Neuronal stem cell (in vitro differentiated cells): ENCODE data around the gene PTGES2.

Source experiments
- DNase-seq: peaks from one replicate; pipeline ENCODE4 v3.0.0-alpha.2; 2013; ENCODE audit warnings: low spot score
- H2AFZ ChIP-seq: one replicate; pipeline ENCODE4 v1.6.1; 2013; ENCODE audit warnings: mild to moderate bottlenecking, low read length, inconsistent platforms
- H2AK5ac ChIP-seq: 2 replicates; pipeline ENCODE4 v1.6.1; 2013; ENCODE audit warnings: low read depth, mild to moderate bottlenecking, inconsistent platforms, low read length, moderate library complexity, mixed read lengths
- H2BK120ac ChIP-seq: 2 replicates; pipeline ENCODE4 v1.6.1; 2013; ENCODE audit warnings: low read depth, mild to moderate bottlenecking, inconsistent platforms, low read length, moderate library complexity, mixed read lengths
- H2BK12ac ChIP-seq: one replicate; pipeline ENCODE4 v1.6.1; 2013; ENCODE audit warnings: low read length, inconsistent platforms
- H2BK15ac ChIP-seq: 2 replicates; pipeline ENCODE4 v1.6.1; 2013; ENCODE audit warnings: mild to moderate bottlenecking, low read length, inconsistent platforms, mixed read lengths
- H2BK5ac ChIP-seq: one replicate; pipeline ENCODE4 v1.6.1; 2013; ENCODE audit warnings: inconsistent platforms, mild to moderate bottlenecking, low read length, moderate library complexity
- H3K14ac ChIP-seq: one replicate; pipeline ENCODE4 v1.6.1; 2013; ENCODE audit warnings: low read length, inconsistent platforms
- H3K18ac ChIP-seq: 2 replicates; pipeline ENCODE4 v1.6.1; 2013; ENCODE audit warnings: low read length, inconsistent platforms
- H3K23ac ChIP-seq: 2 replicates; pipeline ENCODE4 v1.6.1; 2013; ENCODE audit warnings: low read depth, mild to moderate bottlenecking, mixed read lengths, low read length, inconsistent platforms; ENCODE audit not compliant: poor library complexity
- H3K27ac ChIP-seq: replicated peaks from 3 replicates; pipeline ENCODE4 v1.5.1; 2013; ENCODE audit warnings: low read length, inconsistent platforms
- H3K27me3 ChIP-seq, 3 experiments: 2 replicates each; pipeline ENCODE4 v1.6.1; 2013; ENCODE audit warnings: low read length in 3 of 3, mild to moderate bottlenecking in 2 of 3, inconsistent platforms in 1 of 3, low read depth in 1 of 3, mixed read lengths in 1 of 3, moderate library complexity in 1 of 3; ENCODE audit not compliant: control insufficient read depth in 3 of 3, insufficient read depth in 3 of 3
- H3K36me3 ChIP-seq, 2 donors: replicated peaks in 1 of 2; 2 replicates each; pipeline ENCODE4 v1.6.1; 2013; ENCODE audit warnings: low read length in 2 of 2; ENCODE audit not compliant: control insufficient read depth in 2 of 2, insufficient read depth in 2 of 2
- H3K4ac ChIP-seq: 2 replicates; pipeline ENCODE4 v1.6.1; 2013; ENCODE audit warnings: inconsistent platforms, mild to moderate bottlenecking, low read length, moderate library complexity
- H3K4me1 ChIP-seq, 2 donors: 1 replicate in 1 of 2; 2 replicates in 1 of 2; pipeline ENCODE4 v1.6.1; 2013; ENCODE audit warnings: low read length in 2 of 2, low read depth in 1 of 2; ENCODE audit not compliant: control insufficient read depth in 2 of 2, insufficient read depth in 1 of 2
- H3K4me2 ChIP-seq: one replicate; pipeline ENCODE4 v1.6.1; 2013; ENCODE audit warnings: mild to moderate bottlenecking, low read length, inconsistent platforms; ENCODE audit not compliant: insufficient read depth, poor library complexity, severe bottlenecking
- H3K4me3 ChIP-seq, 2 donors: 2 replicates each; pipeline ENCODE4 v1.5.1; 2013; ENCODE audit warnings: low read length in 2 of 2, mild to moderate bottlenecking in 2 of 2, inconsistent platforms in 1 of 2, moderate library complexity in 1 of 2
- H3K79me1 ChIP-seq: one replicate; pipeline ENCODE4 v1.6.1; 2013; ENCODE audit warnings: low read depth, mild to moderate bottlenecking, inconsistent platforms, low read length, moderate library complexity
- H3K9ac ChIP-seq: one replicate; pipeline ENCODE4 v1.6.1; 2013; ENCODE audit warnings: mild to moderate bottlenecking, low read depth, low read length, inconsistent platforms; ENCODE audit not compliant: poor library complexity
- H3K9me3 ChIP-seq, 2 donors: replicated peaks in 1 of 2; 2 replicates each; pipeline versions ENCODE3 to v1.6.1; 2013; ENCODE audit warnings: low read length in 2 of 2, mild to moderate bottlenecking in 2 of 2, inconsistent platforms in 1 of 2, low read depth in 1 of 2, mixed read lengths in 1 of 2, moderate library complexity in 1 of 2; ENCODE audit not compliant: control insufficient read depth in 2 of 2, insufficient read depth in 1 of 2
- H4K8ac ChIP-seq: one replicate; pipeline ENCODE4 v1.6.1; 2013; ENCODE audit warnings: low read depth, mild to moderate bottlenecking, inconsistent platforms, low read length, moderate library complexity
- H4K91ac ChIP-seq: one replicate; pipeline ENCODE4 v1.6.1; 2013; ENCODE audit warnings: low read length, low read depth, mild to moderate bottlenecking, inconsistent platforms; ENCODE audit not compliant: poor library complexity
- WGBS, 2 donors: extraction: QIAGEN DNeasy Blood & Tissue Kit; methylation state at CpG; one replicate each; pipeline ENCODE4 v1.1.7; 2013; ENCODE audit warnings: missing lambda C conversion rate in 2 of 2, mixed read lengths in 1 of 2; ENCODE audit not compliant: insufficient read length in 2 of 2, insufficient replicate concordance in 1 of 2; ENCODE audit errors: extremely low coverage in 2 of 2; 5-methylcytosine and 5-hydroxymethylcytosine counted together

PTGES2 gene

GRCh38 chr9:128098297-128099230 is 29.0 kb downstream of the PTGES2 start:
- Histone ChIP-seq H2BK5ac (peak overlapping the region; percentile 13), H3K9ac (peak overlapping the region; percentile 91), H2AK5ac (peak overlapping the region; percentile 32), H3K79me1 (peaks cover 13% of the 10 kb centered on the region), H4K8ac (no peak overlapping the region), H3K4me3 (peak overlapping the region; percentile 47 to 80), H2BK12ac (no peak overlapping the region), H3K36me3 (peaks cover 22 to 35% of the 10 kb centered on the region in 2 donors), H4K91ac (no peak overlapping the region), H3K27me3 (no peaks in the 10 kb centered on the region), H2AFZ (peak overlapping the region; percentile 36), H3K4me1 (peaks cover 30 to 36% of the 10 kb centered on the region in 2 donors), H3K9me3 (no peaks in the 10 kb centered on the region), H2BK120ac (no peak overlapping the region), H3K4me2 (peak overlapping the region; percentile 90), H3K14ac (peak overlapping the region; percentile 28), H2BK15ac (peak overlapping the region; percentile 23), H3K27ac (peak overlapping the region; percentile 90), H3K4ac (no peak overlapping the region), H3K18ac (peak overlapping the region; percentile 87), H3K23ac (peak overlapping the region; percentile 56)
- DNase-seq = peak; percentile 93
- WGBS, 2 donors = no CpG with 5 or more reads among the region's 32 CpGs

GRCh38 chr9:128097543-128098296 is 29.8 kb downstream of the PTGES2 start:
- no peak overlapping the region for H2BK15ac ChIP-seq
- no peak overlapping the region for H2BK5ac ChIP-seq
- peaks cover 13% of the 10 kb centered on the region for H3K79me1 ChIP-seq
- peak overlapping the region; percentile 33 for H2AK5ac ChIP-seq
- H3K18ac ChIP-seq = peak overlapping the region; percentile 53
- WGBS, 2 donors = no CpG with 5 or more reads among the region's 13 CpGs
- H4K8ac ChIP-seq = no peak overlapping the region
- H3K9me3 ChIP-seq = no peaks in the 10 kb centered on the region
- H3K4me1 ChIP-seq = peaks cover 30 to 44% of the 10 kb centered on the region in 2 donors
- H3K27me3 ChIP-seq = no peaks in the 10 kb centered on the region
- DNase-seq = no peak
- no peak overlapping the region for H3K9ac ChIP-seq
- peak overlapping the region; percentile 16 for H3K27ac ChIP-seq
- H2BK12ac ChIP-seq = no peak overlapping the region
- H4K91ac ChIP-seq = no peak overlapping the region
- H3K4me2 ChIP-seq = peak overlapping the region; percentile 30
- H3K23ac ChIP-seq = no peak overlapping the region
- peaks cover 18 to 27% of the 10 kb centered on the region in 2 donors for H3K36me3 ChIP-seq
- H2BK120ac ChIP-seq = peak overlapping the region; percentile 2
- no peak overlapping the region for H3K4me3 ChIP-seq
- no peak overlapping the region for H3K4ac ChIP-seq
- no peak overlapping the region for H3K14ac ChIP-seq
- peak overlapping the region; percentile 1 for H2AFZ ChIP-seq

GRCh38 chr9:128096616-128097536 is 30.7 kb downstream of the PTGES2 start:
- Histone ChIP-seq H2BK120ac (no peak overlapping the region), H3K9me3 (no peaks in the 10 kb centered on the region), H3K23ac (no peak overlapping the region), H3K4me2 (no peak overlapping the region), H2AK5ac (no peak overlapping the region), H3K18ac (no peak overlapping the region), H2BK15ac (no peak overlapping the region), H3K4me1 (peaks cover 30 to 50% of the 10 kb centered on the region in 2 donors), H3K27ac (no peak overlapping the region), H3K4ac (no peak overlapping the region), H3K9ac (no peak overlapping the region), H4K8ac (no peak overlapping the region), H2BK12ac (no peak overlapping the region), H3K79me1 (peaks cover 13% of the 10 kb centered on the region), H2BK5ac (no peak overlapping the region), H3K27me3 (no peaks in the 10 kb centered on the region), H4K91ac (no peak overlapping the region), H3K4me3 (no peak overlapping the region), H3K14ac (no peak overlapping the region), H3K36me3 (peaks cover 10 to 18% of the 10 kb centered on the region in 2 donors), H2AFZ (no peak overlapping the region)
- WGBS, 2 donors = no CpG with 5 or more reads among the region's 19 CpGs
- DNase-seq = no peak
